Sigmoid colon (tissue), 7 donors: Measurements from ENCODE around the gene PISD. TPM values are rescaled to one million over a fixed set of nuclear protein-coding genes. Genes with fewer than 3 reads are reported as not detected.
"Not testable (repeated sequence)": the region's sequence is repeated elsewhere in the genome, so short reads cannot be mapped to it uniquely, and the experiment has no call there.

Experiments used
- DNase-seq: peaks from one replicate; pipeline ENCODE4 v3.0.0-alpha.2; 2019
- H3K27ac ChIP-seq, 4 donors: fragments of 200-600 bp; sonication (generic); one replicate each; pipeline ENCODE4 v1.5.1; 2016 to 2019; ENCODE audit warnings: mild to moderate bottlenecking in 1 of 4
- H3K27me3 ChIP-seq, 3 donors: fragments of 200-600 bp; sonication (generic); one replicate each; pipeline ENCODE4 v1.5.1; 2019; ENCODE audit warnings: mild to moderate bottlenecking in 1 of 3
- H3K36me3 ChIP-seq, 4 donors: fragments of 200-600 bp; sonication (generic); one replicate each; pipeline ENCODE4 v1.5.1; 2016 to 2019
- H3K4me1 ChIP-seq, 4 donors: fragments of 200-600 bp; sonication (generic); one replicate each; pipeline ENCODE4 v1.5.1; 2017 to 2019
- H3K4me3 ChIP-seq, 4 donors: fragments of 200-600 bp; sonication (generic); one replicate each; pipeline ENCODE4 v1.5.1; 2017 to 2019; ENCODE audit warnings: mild to moderate bottlenecking in 2 of 4, moderate library complexity in 1 of 4
- H3K9me3 ChIP-seq, 4 donors: fragments of 200-600 bp in 3 of 4; sonication (generic) in 3 of 4; one replicate each; pipeline versions ENCODE4 v1.5.1 to v1.6.1; 2013 to 2019
- CTCF ChIP-seq, 4 experiments: fragments of 450-650 bp in 3 of 4; fragments of 200-600 bp in 1 of 4; IDR thresholded peaks; one replicate each; pipeline ENCODE4 v1.5.1; 2016 to 2019; ENCODE audit warnings: antibody characterized with exemption in 4 of 4, mild to moderate bottlenecking in 3 of 4, moderate library complexity in 2 of 4
- EP300 ChIP-seq, 4 donors: sonication (generic); formaldehyde crosslinking; IDR thresholded peaks; one replicate each; pipeline ENCODE4 v1.6.1; 2017; ENCODE audit warnings: antibody characterized with exemption in 4 of 4
- POLR2A ChIP-seq, 2 donors: fragments of 450-650 bp; IDR thresholded peaks; one replicate each; pipeline ENCODE4 v1.6.1; 2016; ENCODE audit warnings: antibody characterized with exemption in 2 of 2, mild to moderate bottlenecking in 2 of 2, moderate library complexity in 2 of 2
- POLR2AphosphoS5 ChIP-seq, 4 donors: sonication (generic); formaldehyde crosslinking; IDR thresholded peaks; one replicate each; pipeline ENCODE4 v1.6.1; 2017; ENCODE audit warnings: antibody characterized with exemption in 4 of 4
- WGBS, 2 donors: extraction: QIAGEN DNeasy Blood & Tissue Kit; methylation state at CpG; one replicate each; pipeline ENCODE4 v1.1.7; 2013; 5-methylcytosine and 5-hydroxymethylcytosine counted together
- intact Hi-C: fragments of 100-400 bp; cut with DNase I; formaldehyde crosslinking; loops from one replicate; pipeline ENCODE4 v1.15.1; 2023
- polyA plus RNA-seq, 3 donors: library from polyadenylated mRNA; stranded (reverse); fragments of 200-250 nt; gene quantifications; one replicate each; pipeline ENCODE4 v1.2.3, GENCODE V29; 2013
- total RNA-seq, 4 donors: library from RNA; depleted of rRNA; stranded (reverse); fragments of >200 nt; gene quantifications; one replicate each; pipeline ENCODE4 v1.1.0, GENCODE V29; 2016
- donor health status: healthy with polysubstance abuse.
- donor health status: Bipolar disorder and iron deficiency.
- donor health status: healthy.

PISD gene
- total RNA-seq = 10 to 100 TPM; 17.3 to 40.3 (median 26.6) TPM
- 10 to 100 TPM; 10.8 to 29.3 (median 11.6) TPM for polyA plus RNA-seq

DNA sequence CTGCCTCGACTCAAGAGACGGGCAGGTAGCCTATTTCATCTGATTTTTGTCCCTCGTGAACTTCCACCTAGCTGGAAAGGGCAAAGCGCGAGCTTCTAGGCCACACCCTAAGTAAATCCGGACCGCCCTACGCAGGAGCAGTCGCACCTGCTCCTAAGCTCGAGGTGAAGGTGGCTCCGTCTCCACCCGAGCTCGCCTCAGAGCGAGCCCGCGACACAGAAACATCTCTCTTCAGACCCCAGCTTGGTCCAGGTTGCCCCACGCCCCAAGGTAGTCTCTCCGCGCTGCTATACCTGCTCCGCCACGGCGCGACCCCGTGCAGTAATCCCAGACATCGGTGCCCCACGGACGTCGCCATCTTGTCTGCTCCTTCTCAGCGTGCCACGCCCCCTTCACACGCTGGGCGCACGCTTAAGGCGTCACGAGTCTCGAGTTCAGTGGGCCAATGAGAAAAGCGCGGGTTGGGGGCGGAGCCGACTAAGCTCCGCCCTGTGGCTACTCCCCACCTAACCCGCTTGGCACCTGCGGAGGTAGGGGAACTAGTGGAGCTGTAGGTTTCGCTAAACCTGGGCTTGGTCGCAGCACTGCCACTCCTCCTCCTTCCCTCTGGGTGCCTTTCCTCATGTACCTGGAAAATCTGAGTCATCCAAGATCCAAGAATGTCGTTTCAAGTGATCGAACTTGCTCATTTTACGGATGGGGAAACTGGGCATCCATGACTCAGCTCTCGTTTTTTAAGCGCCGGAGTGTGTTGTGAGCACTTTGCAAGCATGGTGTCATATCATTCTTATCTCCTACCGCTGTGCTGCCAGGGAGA is at the start of gene PISD:
Gene PISD, minus strand, starts transcription at position 365 of the 817 bp plus-strand sequence. Its CDS starts 7 bp downstream, at position 358.
- H3K9me3 ChIP-seq = no peaks in the 10 kb centered on the region
- H3K36me3 ChIP-seq = no peaks in the 10 kb centered on the region
- H3K4me3 ChIP-seq = peak within 1 kb of the TSS; percentile 64 to 94 (median 80)
- peak within 1 kb of the TSS; percentile 74 to 78 (median 76) for H3K27ac ChIP-seq
- DNase-seq = peak; percentile 97
- WGBS, 2 donors = 1 to 2% methylated on average over 52 of the region's 52 CpGs
- intact Hi-C loops = loop anchor here (2.0 kb wide), 1 partner anchor 91 kb away; no protein-coding TSS in a partner anchor
- H3K27me3 ChIP-seq = no peaks in the 10 kb centered on the region
- no peak for TF ChIP-seq CTCF (IDR thresholded peaks at IDR 0.05)
- TF ChIP-seq EP300 (IDR thresholded peaks at IDR 0.05) = no peak
- peak; percentile 50 to 86 (median 82) for TF ChIP-seq POLR2AphosphoS5 (IDR thresholded peaks at IDR 0.05)
- TF ChIP-seq POLR2A (IDR thresholded peaks at IDR 0.05) = peak; percentile 6 to 50
- H3K4me1 ChIP-seq = peaks cover 0 to 19% (median 13%) of the 10 kb centered on the region in 4 donors

GRCh38 chr22:31711226-31711625 is 49.2 kb upstream of the PISD start:
- H3K27ac ChIP-seq, H3K4me3 ChIP-seq, H3K9me3 ChIP-seq, H3K4me1 ChIP-seq, DNase-seq, intact Hi-C loops, H3K27me3 ChIP-seq: not testable (repeated sequence)
- H3K36me3 ChIP-seq = peaks cover 3 to 70% (median 32%) of the 10 kb centered on the region in 4 donors
- WGBS, 2 donors = 94 to 95% methylated on average over 12 of the region's 12 CpGs

DNA sequence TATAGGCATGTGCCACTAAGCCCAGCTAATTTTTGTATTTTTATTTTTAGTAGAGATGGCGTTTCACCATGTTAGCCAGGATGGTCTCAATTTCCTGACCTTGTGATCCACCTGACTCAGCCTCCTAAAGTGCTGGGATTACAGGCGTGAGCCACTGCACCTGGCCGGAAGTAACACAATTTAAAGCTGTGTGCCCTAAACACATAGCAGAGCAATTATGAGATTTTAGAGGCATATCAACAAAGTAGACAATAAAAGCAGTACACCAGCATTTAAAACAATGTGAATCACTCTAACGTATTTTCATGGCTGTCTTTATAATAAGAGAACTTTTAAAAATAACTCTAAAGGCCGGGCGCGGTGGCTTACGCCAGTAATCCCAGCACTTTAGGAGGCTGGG is 45.5 kb upstream of the PISD start:
- peaks cover 16 to 68% (median 27%) of the 10 kb centered on the region in 4 donors for H3K36me3 ChIP-seq
- intact Hi-C loops = no loop called here
- TF ChIP-seq POLR2AphosphoS5 (IDR thresholded peaks at IDR 0.05) (no peak), EP300 (IDR thresholded peaks at IDR 0.05) (no peak), POLR2A (IDR thresholded peaks at IDR 0.05) (no peak), CTCF (IDR thresholded peaks at IDR 0.05) (no peak)
- DNase-seq = no peak
- H3K27ac ChIP-seq = no peak overlapping the region
- WGBS, 2 donors = 18 to 76% methylated on average over 8 of the region's 8 CpGs
- no peaks in the 10 kb centered on the region for H3K9me3 ChIP-seq
- H3K4me3 ChIP-seq = no peak overlapping the region
- H3K27me3 ChIP-seq = no peaks in the 10 kb centered on the region
- no peaks in the 10 kb centered on the region for H3K4me1 ChIP-seq

DNA sequence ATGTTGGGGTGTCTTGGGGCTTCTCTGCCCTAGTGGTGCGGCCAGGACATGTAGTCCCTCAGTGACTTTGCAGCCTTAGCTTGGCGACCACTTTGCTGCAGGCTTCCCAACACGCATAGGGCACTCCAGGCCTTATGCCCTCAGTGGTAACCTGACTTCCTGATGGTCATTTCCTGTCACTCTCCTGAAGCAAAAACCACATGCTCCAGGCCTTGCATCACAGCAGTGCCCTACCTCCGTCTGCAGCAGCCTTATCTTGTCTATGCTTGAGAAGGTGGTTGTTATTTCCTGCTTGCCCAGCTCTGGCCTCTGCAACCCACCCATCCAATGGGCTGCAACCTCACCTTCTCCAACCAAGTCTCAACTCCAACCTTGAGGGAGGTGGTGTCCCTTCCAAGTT is 33.4 kb upstream of the PISD start:
- no peak for TF ChIP-seq EP300 (IDR thresholded peaks at IDR 0.05)
- TF ChIP-seq POLR2AphosphoS5 (IDR thresholded peaks at IDR 0.05) = no peak
- no peak for TF ChIP-seq POLR2A (IDR thresholded peaks at IDR 0.05)
- no peak for TF ChIP-seq CTCF (IDR thresholded peaks at IDR 0.05)
- intact Hi-C loops = no loop called here
- peaks cover 0 to 86% (median 21%) of the 10 kb centered on the region in 4 donors for H3K36me3 ChIP-seq
- no peaks in the 10 kb centered on the region for H3K4me1 ChIP-seq
- H3K27ac ChIP-seq = no peak overlapping the region
- DNase-seq = no peak
- H3K4me3 ChIP-seq = no peak overlapping the region
- WGBS, 2 donors = 82 to 84% methylated on average over 4 of the region's 4 CpGs
- H3K27me3 ChIP-seq = no peaks in the 10 kb centered on the region
- H3K9me3 ChIP-seq = no peaks in the 10 kb centered on the region

DNA sequence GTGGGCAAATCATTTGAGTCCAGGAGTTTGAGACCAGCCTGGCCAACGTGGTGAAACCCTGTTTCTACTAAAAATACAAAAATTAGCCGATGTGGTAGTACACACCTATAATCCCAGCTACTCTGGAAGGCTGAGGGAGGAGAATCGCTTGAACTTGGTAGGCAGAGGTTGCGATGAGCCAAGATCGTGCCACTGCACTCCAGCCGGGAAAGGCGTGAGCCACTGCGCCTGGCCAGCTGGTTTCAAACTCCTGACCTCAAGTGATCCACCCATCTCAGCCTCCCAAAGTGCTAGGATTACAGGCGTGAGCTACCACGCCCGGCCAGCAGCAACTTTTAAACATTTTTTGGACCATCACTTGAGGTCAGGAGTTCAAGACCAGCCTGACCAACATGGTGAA is 32.0 kb upstream of the PISD start:
- 96 to 97% methylated on average over 11 of the region's 11 CpGs for WGBS, 2 donors
- H3K9me3 ChIP-seq, H3K4me3 ChIP-seq, intact Hi-C loops, H3K4me1 ChIP-seq, DNase-seq, H3K27ac ChIP-seq, H3K27me3 ChIP-seq: not testable (repeated sequence)
- H3K36me3 ChIP-seq = peaks cover 0 to 87% (median 19%) of the 10 kb centered on the region in 4 donors
